Activated CD8-positive, alpha-beta memory T cell treated with anti-CD3 and anti-CD28 coated beads for 48 hours (primary cell): ENCODE results near the gene TMPRSS2.

Source experiments
- DNase-seq, 3 experiments: peaks; one replicate each; pipeline ENCODE4 v3.0.0-alpha.2; 2020; ENCODE audit warnings: low read depth in 2 of 3, low spot score in 2 of 3

TMPRSS2 gene

GRCh38 chr21:41510500-41510899, 2.5 kb upstream of the TMPRSS2 start:
- DNase-seq, result no peak

GRCh38 chr21:41509733-41510132, 1.8 kb upstream of the TMPRSS2 start:
- no peak for DNase-seq

- no peak for DNase-seq
Measured at GRCh38 chr21:41509145-41509496, 1.2 kb upstream of the TMPRSS2 start.

- no peak for DNase-seq
Measured at GRCh38 chr21:41508415-41509144, 622 bp upstream of the TMPRSS2 start.

GRCh38 chr21:41506611-41507520, 1.1 kb downstream of the TMPRSS2 start:
- DNase-seq, result no peak

- DNase-seq, result no peak
Measured at GRCh38 chr21:41506005-41506594, 1.9 kb downstream of the TMPRSS2 start.

GRCh38 chr21:41504030-41504429, 3.9 kb downstream of the TMPRSS2 start:
- no peak for DNase-seq

- no peak for DNase-seq
Measured at GRCh38 chr21:41503331-41503730, 4.6 kb downstream of the TMPRSS2 start.

- DNase-seq, result no peak
Measured at GRCh38 chr21:41501919-41502318, 6.0 kb downstream of the TMPRSS2 start.

GRCh38 chr21:41500931-41501381, 7.0 kb downstream of the TMPRSS2 start:
- no peak for DNase-seq

- no peak for DNase-seq
Measured at GRCh38 chr21:41500363-41500762, 7.6 kb downstream of the TMPRSS2 start.

- DNase-seq, result no peak
Measured at GRCh38 chr21:41499920-41500319, 8.0 kb downstream of the TMPRSS2 start.

- no peak for DNase-seq
Measured at GRCh38 chr21:41497788-41498187, 10.2 kb downstream of the TMPRSS2 start.

- no peak for DNase-seq
Measured at GRCh38 chr21:41497008-41497407, 10.9 kb downstream of the TMPRSS2 start.

GRCh38 chr21:41494242-41494641, 13.7 kb downstream of the TMPRSS2 start:
- no peak for DNase-seq

GRCh38 chr21:41491412-41491811, 16.5 kb downstream of the TMPRSS2 start:
- DNase-seq, result no peak

GRCh38 chr21:41490330-41490729, 17.6 kb downstream of the TMPRSS2 start:
- DNase-seq, result no peak

GRCh38 chr21:41489329-41489728, 18.6 kb downstream of the TMPRSS2 start:
- no peak for DNase-seq

GRCh38 chr21:41488080-41488479, 19.9 kb downstream of the TMPRSS2 start:
- DNase-seq, result no peak

GRCh38 chr21:41487082-41487481, 20.9 kb downstream of the TMPRSS2 start:
- DNase-seq, result no peak

- no peak for DNase-seq
Measured at GRCh38 chr21:41483973-41484372, 24.0 kb downstream of the TMPRSS2 start.

GRCh38 chr21:41483415-41483814, 24.5 kb downstream of the TMPRSS2 start:
- no peak for DNase-seq
